Measurements from ENCODE around the gene FOXC1.
A peak's percentile ranks its signal among the peaks of the same experiment; 100 is the strongest.

The FOXC1 gene

GRCh38 chr6:1608222-1609040 is 1.3 kb upstream of the FOXC1 start:
- no peak overlapping the region for H3K4me3 ChIP-seq (ENCODE audit: low read length)
- no peak for DNase-seq (ENCODE audit: low read depth)
- TF ChIP-seq CTCF (conservative IDR thresholded peaks at IDR 0.05; ENCODE audit: low read length) = no peak

- DNase-seq (ENCODE audit: low read depth) = no peak
- no peak for TF ChIP-seq CTCF (conservative IDR thresholded peaks at IDR 0.05; ENCODE audit: low read length)
- H3K4me3 ChIP-seq (ENCODE audit: low read length) = peak overlapping the region; percentile 51
These were observed 571 bp upstream of the FOXC1 start for GRCh38 chr6:1609041-1609647.

- TF ChIP-seq CTCF (conservative IDR thresholded peaks at IDR 0.05; ENCODE audit: low read length) = no peak
- peak overlapping the region; percentile 73 for H3K4me3 ChIP-seq (ENCODE audit: low read length)
- peak; percentile 41 for DNase-seq (ENCODE audit: low read depth)
These were observed 994 bp downstream of the FOXC1 start for GRCh38 chr6:1610497-1611321.

GRCh38 chr6:1611322-1611571 is 1.5 kb downstream of the FOXC1 start:
- DNase-seq (ENCODE audit: low read depth) = peak; percentile 42
- H3K4me3 ChIP-seq (ENCODE audit: low read length) = peak overlapping the region; percentile 73
- TF ChIP-seq CTCF (conservative IDR thresholded peaks at IDR 0.05; ENCODE audit: low read length) = peak; percentile 23; the same call in 1 of the 2 replicates

- peak; percentile 33 for DNase-seq (ENCODE audit: low read depth)
- peak overlapping the region; percentile 74 for H3K4me3 ChIP-seq (ENCODE audit: low read length)
- TF ChIP-seq CTCF (conservative IDR thresholded peaks at IDR 0.05; ENCODE audit: low read length) = no peak
These were observed 2.0 kb downstream of the FOXC1 start for GRCh38 chr6:1611572-1612298.

- H3K4me3 ChIP-seq (ENCODE audit: low read length) = peak overlapping the region; percentile 74
- DNase-seq (ENCODE audit: low read depth) = no peak
- no peak for TF ChIP-seq CTCF (conservative IDR thresholded peaks at IDR 0.05; ENCODE audit: low read length)
These were observed 2.7 kb downstream of the FOXC1 start for GRCh38 chr6:1612299-1612973.
